A549 (cell line): ENCODE results near the gene CCL17.

Experiments used
- CEBPB ChIP-seq, 2 experiments: fragments of >200 bp in 1 of 2; sonication (Bioruptor Twin) in 1 of 2; formaldehyde crosslinking in 1 of 2; IDR thresholded peaks; 2 replicates each; pipeline ENCODE4 v1.6.1; 2012 to 2016
- CTCF ChIP-seq: fragments of >200 bp; sonication (Bioruptor Twin); formaldehyde crosslinking; IDR thresholded peaks from 3 replicates; pipeline ENCODE4 v1.5.1; 2016
- E2F6 ChIP-seq: IDR thresholded peaks from 2 replicates; pipeline ENCODE4 v1.6.1; 2012; ENCODE audit warnings: low read depth, borderline replicate concordance
- ESRRA ChIP-seq: fragments of 150-350 bp; IDR thresholded peaks from 2 replicates; pipeline ENCODE4 v1.6.1; 2014; ENCODE audit warnings: mild to moderate bottlenecking, low read length, borderline replicate concordance
- MAFK ChIP-seq: fragments of 450-650 bp; IDR thresholded peaks from 2 replicates; pipeline ENCODE4 v1.6.1; 2014; ENCODE audit not compliant: partially characterized antibody
- MYC ChIP-seq: IDR thresholded peaks from 2 replicates; pipeline ENCODE4 v1.6.1; 2012; ENCODE audit warnings: mild to moderate bottlenecking, inconsistent platforms, low read length, improper control_type of control experiment, borderline replicate concordance
- POLR2A ChIP-seq: IDR thresholded peaks from 2 replicates; pipeline ENCODE4 v1.6.1; 2012; ENCODE audit warnings: mild to moderate bottlenecking, low read length
- POLR2AphosphoS2 ChIP-seq: conservative IDR thresholded peaks from 2 replicates; pipeline ENCODE4 v1.6.1; 2012; ENCODE audit warnings: low read length, improper control_type of control experiment, inconsistent platforms
- REST ChIP-seq: fragments of 200-600 bp; sonication (generic); IDR thresholded peaks from 2 replicates; pipeline ENCODE4 v1.6.1; 2016; ENCODE audit warnings: antibody characterized with exemption, mild to moderate bottlenecking, moderate library complexity
- USF2 ChIP-seq: fragments of 450-650 bp; IDR thresholded peaks from 2 replicates; pipeline ENCODE4 v1.6.1; 2014; ENCODE audit warnings: antibody characterized with exemption

- TF ChIP-seq REST: no peak
- no peak for TF ChIP-seq ESRRA
- TF ChIP-seq CTCF: no peak
- no peak for TF ChIP-seq CEBPB (IDR thresholded peaks at IDR 0.05)
- no peak for TF ChIP-seq USF2
- TF ChIP-seq POLR2A: no peak
- TF ChIP-seq POLR2AphosphoS2: no peak
- TF ChIP-seq E2F6: no peak
- TF ChIP-seq MAFK: no peak
- TF ChIP-seq MYC: no peak
Measured at GRCh38 chr16:57374067-57374534, 30.5 kb upstream of the CCL17 start.
